OCI-M1 (cell line): ENCODE results near the gene CIDEC.
"Not testable (repeated sequence)": the region's sequence is repeated elsewhere in the genome, so short reads cannot be mapped to it uniquely, and the experiment has no call there.

Source experiments
- DNase-seq: peaks from one replicate; lab custom pipeline; 2025; lab: John Stamatoyannopoulos, UW

Gene CIDEC

DNA sequence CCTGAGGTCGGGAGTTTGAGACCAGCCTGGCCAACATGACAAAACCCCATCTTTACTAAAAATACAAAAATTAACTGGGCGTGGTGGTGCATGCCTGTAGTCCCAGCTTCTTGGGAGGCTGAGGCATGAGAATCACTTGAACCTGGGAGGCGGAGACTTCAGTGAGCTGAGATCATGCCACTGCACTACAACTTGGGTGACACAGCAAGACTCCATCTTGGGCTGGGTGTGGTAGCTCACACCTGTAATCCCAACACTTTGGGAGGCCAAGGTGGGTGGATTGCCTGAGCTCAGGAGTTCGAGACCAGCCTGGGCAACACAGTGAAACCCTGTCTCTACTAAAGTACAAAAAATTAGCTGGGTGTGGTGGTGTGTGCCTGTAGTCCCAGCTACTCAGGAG, 3.8 kb downstream of the CIDEC start:
- DNase-seq: not testable (repeated sequence)

DNA sequence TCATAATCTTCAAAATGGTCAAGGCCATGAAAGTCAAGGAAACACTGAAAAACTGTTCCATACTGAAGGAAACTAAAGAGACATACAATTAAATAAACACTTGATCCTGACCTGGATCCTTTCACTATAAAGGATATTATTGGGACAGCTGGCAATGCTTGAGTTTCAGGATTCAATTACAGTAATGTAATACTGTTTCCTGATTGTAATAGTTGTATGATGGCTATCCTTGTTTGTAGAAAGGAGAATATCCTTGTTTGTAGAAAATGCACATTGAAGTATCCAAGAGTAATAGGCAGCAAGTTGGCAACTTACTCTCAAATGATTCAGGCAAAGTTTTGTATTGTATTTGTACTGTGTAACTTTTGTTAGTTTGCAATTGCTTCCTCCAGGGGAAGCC, 4.6 kb downstream of the CIDEC start:
- no peak for DNase-seq

DNA sequence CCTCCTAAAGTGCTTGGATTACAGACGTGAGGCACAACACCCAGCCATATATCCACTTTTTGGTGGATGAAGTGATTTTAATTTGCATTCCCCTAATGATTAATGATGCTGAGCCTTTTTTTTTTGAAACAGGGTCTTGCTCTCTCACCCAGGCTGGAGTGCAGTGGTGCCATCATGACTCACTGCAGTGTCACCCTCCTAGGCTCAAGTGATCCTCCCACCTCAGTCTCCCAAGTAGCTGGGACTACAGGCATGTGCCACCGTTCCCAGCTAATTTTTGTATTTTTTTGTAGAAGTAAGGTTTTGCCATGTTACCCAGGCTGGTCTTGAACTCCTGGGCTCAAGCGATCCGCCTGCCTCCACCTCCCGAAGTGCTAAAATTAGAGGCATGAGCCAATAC, 8.0 kb downstream of the CIDEC start:
- not testable (repeated sequence) for DNase-seq

DNA sequence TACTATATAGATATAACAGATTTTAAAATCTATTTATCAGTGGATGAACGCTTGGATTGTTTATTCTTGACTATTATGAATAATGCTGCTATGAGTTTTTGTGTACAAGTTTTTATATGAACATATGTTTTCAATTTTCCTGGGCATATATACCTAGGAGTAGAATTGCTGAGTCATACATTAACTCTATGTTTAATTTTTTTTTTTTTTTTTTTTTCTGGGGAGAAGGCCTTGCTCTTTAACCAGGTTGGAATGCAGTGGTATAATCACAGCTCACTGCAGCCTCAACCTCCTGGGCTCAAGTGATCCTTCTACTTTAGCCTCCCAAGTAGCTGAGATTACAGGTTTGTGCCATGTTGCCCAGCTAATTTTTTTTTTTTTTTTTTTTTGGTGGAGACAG, 9.1 kb downstream of the CIDEC start:
- no peak for DNase-seq

DNA sequence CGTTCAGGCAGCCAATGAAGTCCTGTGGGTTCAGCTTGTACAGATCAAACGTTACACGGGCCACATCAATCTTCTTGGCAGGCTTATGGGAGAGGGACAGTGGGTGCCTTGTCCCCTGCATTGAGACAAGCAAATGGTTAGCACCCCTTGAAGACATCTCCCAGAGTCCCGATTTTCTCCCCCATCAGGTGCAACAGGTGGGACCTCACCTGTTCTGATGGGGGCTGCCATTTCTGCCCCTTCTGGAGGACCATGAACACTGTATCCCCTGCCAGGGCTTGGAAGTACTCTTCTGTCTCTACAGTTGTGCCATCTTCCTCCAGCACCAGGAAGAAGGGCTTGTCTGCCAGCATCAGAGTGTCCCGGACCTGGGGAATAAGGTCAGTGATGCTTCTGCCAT, 10.1 kb downstream of the CIDEC start:
- no peak for DNase-seq

DNA sequence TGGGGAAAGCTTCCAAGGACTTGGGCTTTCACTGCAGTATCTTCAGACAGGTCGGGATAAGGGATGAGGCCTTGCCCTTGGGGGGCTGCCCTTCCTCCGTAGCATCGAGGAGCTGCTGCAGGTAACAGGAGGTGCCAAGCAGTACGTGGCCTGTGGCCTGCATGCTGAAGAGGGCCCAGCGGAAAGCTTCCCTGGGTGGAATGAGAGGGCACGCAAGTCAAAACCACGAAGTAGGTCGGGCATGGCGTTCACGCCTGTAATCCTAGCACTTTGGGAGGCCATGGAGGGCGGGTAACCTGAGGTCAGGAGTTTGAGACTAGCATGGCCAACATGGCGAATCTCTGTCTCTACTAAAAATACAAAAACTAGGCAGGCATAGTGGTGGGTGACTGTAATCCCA, 12.9 kb downstream of the CIDEC start:
- DNase-seq: no peak

DNA sequence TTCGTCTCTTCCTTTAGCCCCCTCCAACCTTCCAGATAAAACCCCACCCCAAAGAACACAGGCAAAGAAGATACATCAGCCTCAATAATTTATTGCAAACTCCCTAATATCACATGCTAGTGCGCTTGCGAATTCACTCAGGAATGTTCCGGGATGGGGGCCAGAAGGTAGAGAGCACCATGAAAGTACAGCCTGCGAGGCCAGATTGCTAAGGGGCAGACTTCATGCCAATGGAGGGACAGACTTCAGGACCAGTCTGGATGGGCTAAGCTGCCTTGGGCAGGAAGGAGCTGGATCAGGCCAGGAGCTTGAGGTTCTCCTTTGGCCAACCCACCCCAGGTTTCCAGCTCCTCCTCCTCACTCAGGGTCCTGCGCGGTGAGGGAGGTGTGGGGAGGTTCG, 13.4 kb downstream of the CIDEC start:
- DNase-seq: no peak

DNA sequence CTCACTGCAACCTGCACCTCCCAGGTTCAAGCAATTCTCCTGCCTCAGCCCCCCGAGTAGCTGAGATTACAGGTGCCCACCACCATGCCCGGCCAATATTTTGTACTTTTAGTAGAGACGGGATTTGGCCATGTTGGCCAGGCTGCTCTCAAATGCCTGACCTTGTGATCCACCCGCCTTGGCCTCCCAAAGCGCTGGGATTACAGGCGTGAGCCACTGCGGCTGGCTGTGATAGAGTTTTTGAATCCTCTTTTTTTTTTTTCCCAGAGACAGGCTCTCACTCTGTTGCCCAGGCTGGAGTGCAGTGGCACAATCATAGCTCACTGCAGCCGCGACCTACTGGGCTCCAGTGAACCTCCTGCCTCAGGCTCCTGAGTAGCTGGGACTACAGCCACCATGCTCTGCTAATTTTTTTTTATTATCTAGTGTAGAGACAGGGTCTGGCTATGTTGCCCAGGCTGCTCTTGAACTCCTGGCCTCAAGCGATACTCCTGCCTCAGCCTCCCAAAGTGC, 14.9 kb downstream of the CIDEC start:
- not testable (repeated sequence) for DNase-seq

DNA sequence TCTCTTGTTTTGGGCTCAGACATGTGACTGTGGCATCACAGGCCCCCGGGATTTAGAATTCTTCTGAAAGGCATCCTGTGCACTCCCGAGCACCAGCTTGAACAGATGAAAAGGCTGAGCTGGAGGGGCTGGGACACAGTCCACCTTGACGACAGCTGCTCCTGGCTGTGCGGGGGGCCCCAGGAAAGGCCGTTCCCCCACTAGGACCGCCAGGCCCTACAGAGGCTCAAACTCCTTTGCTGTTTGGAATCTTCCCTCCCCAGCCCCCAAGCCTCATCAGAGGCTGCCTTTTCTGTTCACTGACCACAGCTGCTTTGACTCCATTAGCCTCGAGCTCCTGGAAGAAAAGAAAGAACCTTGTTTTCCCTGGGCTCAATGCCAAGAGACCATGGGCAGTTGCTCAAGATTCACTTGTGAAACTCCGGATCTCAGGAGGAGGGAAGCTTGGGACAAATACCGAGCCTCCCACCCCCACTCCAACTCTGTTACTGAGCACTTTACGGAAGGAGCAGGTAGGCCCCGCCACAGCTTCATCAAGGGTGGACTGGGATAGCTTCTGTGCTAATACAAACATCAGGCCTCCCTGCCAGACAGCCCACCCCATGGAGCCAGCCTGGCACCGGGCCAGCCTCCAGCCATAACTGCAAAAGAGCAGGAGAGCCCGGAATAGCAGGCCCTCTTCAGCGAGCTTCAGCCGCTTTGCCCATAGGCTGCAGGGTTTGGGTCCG, 15.7 kb downstream of the CIDEC start:
- no peak for DNase-seq

DNA sequence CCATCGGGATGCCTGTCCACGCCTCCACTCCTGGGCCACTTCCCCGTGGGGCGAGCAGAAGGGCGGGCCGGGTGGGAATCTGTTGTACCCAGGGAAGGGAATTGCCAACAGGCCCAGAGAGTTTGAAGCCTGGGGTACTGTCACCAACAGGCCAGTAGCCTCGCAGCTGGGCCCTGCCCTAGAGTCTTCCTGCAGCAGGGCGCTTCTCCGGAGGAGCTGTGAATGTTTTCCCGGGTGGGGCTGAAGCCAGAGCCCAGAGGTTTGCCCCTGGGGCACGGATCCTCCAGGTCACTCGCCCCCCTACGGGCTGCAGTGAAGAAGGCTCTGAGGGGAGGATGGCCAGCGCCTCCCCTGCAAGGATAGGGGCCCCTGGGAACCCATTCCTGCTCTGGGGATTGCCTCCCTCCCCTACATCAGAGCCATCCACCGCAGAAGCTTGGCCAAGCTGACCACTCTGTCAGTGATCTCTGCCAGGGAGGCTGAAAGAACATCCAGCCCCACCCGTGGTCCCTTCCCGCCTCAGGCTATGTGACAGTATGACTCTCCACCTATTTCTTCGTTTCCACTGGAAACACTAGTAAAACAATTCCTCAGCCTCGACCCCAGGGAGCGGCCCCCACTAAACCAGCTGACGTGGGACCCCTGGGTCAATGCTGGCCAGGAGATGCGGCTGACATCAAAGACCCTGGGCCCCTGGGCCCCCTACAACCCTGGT, 16.8 kb downstream of the CIDEC start:
- no peak for DNase-seq

DNA sequence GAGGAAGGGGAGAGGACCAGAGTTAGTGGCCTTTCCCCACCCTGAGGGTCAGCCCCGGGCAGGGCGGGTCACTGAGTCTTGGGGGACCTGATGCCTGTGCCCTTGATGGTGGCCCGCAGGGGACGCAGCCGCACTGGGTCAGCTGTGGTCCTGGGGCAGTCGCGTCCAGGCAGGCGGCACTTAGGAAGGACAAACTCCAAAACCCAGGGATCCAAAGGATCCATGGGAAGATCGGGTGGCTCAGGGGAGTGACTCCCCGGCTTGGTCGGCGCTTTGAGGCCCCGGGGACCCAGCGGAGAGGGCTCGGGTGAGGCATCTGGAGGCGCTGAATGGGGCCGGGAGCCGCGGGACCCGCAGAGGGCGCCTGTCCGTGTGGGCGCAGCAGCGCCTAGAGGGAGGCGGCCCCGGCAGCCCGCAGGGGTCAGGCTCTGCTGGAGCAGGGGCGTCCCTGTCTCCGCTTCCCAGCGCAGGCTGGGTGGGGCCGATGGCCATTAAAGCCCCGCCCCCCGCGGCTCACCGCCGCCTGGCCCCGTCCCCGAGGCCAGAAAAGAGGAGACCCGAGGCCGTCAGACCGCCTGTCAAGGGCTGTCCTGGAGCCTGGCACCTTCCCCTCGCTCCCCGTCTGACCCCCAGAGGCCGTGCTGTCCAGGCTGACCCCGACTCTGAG, 17.5 kb downstream of the CIDEC start:
- peak; percentile 42 for DNase-seq

DNA sequence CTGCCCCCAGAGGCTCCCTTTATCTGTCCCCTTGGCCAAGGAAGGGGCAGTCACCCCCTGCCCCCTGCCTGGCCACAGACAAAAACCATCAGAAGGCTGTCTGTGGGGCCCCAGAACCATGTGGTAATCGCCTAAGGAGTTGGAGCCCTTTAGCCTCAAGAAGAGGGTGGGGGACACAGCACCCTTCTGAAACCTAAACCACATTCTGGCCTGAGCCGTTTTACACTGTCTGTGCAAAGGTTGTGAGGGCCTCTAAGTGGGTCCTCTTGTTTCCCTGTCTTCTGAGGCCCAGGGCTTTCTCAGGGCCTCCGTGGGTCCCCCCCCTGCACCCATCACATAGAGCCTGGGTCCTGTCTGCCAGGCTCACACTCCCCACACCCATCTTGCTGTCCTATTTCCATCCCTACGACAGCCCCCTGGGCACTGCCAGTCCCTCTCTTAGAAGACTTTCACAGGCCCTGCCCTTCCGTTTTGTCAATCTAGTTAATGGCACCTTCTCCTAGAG, 18.4 kb downstream of the CIDEC start:
- no peak for DNase-seq

DNA sequence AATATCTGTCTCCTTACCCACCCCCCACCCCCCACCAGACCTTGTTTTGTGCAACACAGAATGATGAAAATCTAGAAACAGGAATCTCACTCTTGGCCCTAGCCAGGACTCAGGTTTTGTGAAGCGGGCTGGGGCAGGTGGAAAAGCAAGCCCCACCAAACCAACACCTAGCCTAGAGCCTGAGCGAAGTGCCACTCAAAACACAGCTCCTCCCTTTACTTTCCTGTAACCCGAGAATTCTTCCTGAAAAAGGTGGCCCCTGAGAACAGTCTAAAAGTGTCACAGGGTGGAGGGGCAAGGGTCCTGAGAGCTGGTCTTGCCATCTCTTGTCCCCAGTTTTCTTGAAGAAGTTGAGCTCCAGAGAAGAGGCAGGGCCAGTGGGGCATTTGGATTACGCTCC, 18.9 kb downstream of the CIDEC start:
- DNase-seq: no peak

DNA sequence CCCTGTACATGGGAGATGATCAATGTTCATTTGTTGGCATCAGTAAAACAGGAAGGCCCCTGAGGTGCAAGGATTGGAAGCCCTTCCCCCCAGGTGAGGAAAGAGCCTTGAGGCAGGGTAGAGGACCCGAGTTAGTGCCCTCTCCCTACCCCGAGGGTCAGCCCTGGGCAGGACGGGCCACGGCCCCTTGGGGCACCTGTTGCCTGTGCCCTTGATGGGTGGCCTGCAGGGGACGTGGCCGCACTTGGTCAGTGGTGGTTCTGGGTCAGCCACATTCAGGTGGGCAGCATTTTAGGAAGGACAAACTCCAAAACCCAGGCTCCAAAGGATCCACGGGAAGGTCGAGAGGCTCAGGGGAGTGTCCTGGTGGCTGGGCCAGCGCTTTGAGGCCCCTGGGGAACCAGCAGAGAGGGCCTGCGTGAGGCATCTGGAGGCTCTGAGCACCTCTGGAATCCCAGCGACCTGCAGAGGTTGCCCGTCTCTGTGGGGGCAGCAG, 20.5 kb downstream of the CIDEC start:
- no peak for DNase-seq

DNA sequence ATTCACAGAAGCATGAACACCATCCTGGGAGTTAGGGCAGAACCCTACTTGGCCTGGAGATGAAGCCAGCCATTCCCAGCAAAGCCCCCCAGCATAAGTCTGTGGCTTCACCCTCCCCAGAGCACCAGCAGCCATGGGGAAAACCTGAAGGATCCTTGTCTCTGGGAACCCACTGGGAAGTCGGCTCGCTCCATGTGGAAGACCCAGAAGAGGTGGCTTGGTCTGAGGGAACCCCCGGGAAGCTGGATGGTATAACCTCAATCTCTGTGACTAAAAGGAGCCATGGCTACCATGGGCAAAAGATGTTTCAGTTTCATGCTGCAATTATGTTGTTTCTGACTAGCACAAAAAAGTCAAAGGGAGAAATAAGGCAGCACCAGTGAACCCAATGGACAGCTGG, 24.5 kb downstream of the CIDEC start:
- no peak for DNase-seq

DNA sequence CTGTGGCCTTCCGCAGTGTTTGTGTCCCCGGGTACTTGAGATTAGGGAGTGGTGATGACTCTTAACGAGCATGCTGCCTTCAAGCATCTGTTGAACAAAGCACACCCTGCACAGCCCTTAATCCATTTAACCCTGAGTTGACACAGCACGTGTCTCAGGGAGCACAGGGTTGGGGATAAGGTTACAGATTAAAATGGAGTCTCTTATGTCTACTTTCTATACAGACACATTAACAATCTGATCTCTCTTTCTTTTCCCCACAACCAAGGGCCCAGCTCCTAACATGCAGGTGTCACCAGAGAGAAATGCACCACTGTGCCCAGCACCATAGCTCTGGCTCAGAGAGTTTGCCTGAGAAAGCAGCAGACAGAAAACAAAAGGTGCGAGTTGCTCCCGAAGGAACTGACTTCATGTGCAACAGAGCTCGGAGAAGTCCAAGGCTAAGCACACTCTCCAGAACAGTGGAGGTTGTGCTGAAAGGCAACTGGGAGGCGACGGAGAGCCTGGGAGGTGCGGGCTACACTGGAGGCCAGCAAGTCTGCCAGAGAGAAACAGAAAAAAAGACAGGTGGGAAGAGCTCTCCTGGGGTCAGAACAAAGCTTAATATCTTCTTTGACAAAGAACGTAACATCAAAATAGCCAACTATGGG, 25.6 kb downstream of the CIDEC start:
- DNase-seq: not testable (repeated sequence)

DNA sequence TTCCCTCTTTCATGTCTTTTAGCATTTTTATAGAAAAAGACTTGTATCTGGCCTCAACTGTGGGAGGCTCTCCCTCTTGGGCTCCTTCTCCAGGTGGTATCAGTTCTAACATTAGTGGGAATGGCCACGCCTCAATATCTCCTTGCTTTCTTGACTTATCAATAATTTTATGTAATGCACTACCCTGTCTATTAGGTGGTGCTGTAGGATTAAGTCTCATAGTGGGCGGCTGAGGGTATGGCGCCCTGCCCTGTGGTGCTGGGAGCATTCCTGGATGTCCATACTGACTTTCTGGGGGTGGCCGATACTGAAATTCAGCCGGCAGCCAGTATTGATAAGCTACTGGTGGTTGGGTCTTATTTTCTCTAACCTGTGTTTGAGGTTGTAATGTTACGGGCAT, 27.5 kb downstream of the CIDEC start:
- DNase-seq: peak; percentile 38

DNA sequence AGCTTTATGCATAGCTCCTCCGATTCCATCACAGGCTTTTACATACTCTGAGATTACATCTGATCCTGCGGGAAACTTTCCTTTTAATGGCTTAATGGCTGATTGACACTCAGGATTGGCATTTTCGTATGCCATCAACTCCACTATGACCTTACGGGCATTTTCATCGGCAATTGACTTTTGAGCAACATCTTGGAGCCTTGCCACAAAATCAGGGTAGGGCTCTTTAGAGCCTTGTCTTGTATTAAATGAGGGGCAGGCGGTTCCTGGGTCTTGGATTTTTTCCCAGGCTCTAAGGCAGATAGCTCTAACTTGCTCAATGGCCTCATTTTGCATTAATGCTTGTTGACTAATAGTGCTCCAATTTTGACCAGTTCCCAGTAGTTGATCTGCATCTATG, 28.1 kb downstream of the CIDEC start:
- DNase-seq: not testable (repeated sequence)

DNA sequence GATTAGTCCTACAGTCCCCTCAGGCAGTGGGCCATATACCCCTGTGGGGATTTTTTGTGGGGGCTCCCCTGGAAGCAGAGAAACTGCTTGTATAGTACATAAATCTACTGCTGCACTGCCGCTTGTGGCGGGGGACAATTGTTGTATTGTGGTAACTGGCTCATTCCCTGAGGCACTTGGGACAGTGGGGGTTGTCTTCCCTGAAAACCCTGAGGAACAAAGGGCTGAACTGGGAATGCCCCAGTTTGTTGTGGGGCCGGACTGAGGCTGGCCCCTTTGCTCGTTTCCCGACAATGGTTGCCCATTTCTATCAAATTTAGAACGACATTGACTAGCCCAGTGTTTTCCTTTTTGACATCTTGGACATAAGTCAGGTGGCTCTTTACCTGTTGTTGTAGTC, 28.7 kb downstream of the CIDEC start:
- not testable (repeated sequence) for DNase-seq

DNA sequence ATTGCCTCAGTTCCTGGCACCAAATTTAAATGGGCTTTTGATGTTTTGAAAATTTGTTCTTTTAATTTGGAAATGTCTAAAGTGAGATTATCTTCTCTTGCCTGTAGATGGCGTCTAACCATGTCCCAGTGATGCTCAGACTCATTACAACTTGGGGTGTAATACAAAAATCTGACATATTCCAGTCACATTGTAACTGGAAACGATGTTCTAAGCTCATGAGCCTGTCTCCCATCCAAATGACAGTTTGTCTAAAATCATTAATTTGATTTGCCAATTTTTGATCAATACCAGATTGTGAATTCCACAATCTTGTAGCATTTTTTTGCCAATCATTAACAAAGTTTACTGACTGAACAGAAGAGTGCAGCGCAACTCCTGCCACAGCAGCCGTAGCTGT, 31.2 kb downstream of the CIDEC start:
- peak; percentile 58 for DNase-seq

DNA sequence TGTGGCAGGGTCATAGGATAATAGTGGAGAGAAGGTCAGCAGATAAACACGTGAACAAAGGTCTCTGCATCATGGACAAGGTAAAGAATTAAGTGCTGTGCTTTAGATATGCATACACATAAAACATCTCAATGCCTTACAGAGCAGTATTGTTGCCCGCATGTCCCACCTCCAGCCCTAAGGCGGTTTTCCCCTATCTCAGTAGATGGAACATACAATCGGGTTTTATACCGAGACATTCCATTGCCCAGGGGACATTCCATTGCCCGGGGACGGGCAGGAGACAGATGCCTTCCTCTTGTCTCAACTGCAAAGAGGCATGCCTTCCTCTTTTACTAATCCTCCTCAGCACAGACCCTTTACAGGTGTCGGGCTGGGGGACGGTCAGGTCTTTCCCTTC, 32.2 kb downstream of the CIDEC start:
- not testable (repeated sequence) for DNase-seq

DNA sequence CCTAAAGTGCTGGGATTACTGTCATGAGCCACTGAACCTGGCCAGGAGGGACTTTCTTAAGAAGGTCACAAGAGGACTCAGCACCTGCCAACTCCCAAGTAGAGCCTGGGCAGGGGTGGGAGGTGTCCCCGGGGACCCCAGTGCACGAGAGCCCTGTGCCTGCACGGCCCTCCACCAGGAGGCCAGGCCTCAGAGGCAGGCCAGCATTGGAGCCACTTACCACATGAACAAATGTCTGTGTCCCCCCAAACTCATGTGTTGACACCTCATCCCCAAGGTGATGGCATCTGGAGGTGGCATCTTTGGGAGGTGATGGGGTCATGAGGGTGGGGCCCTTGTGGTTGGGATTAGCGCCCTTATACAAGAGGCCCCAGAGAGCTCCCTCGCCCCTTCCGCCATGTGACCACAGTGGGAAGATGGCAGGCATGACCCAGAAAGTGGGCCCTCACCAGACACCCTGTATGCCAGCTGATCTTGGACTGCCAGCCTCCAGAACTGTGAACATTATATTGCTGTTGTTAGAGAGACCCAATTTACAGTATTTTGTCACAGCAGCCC, 33.0 kb downstream of the CIDEC start:
- no peak for DNase-seq
